ENCODE results near the gene KRTCAP2. TPM values are rescaled to one million over a fixed set of nuclear protein-coding genes. Genes with fewer than 3 reads are reported as not detected.

The KRTCAP2 gene
- total and polyA plus RNA-seq, 10 of the 15 experiments (the other 5 are each of a cell fraction or from before 2014, with no cell fraction given): 61.3 to 238 (median 141) TPM

GRCh38 chr1:155172732-155173477 is at the start of gene KRTCAP2 (continued):
- 0 out of 2 replicates have a peak, but pooled peaks have one; percentile 48 for TF ChIP-seq MLLT1 (IDR thresholded peaks at IDR 0.05)
- TF ChIP-seq TCF3 (IDR thresholded peaks at IDR 0.05; ENCODE audit: borderline replicate concordance, insufficient read depth, low read depth, low read length): no peak
- TF ChIP-seq JUNB (IDR thresholded peaks at IDR 0.05): no peak
- TF ChIP-seq SUPT20H (IDR thresholded peaks at IDR 0.05; ENCODE audit: borderline replicate concordance, control insufficient read depth, low read depth, low read length): no peak
- TF ChIP-seq HDAC2 (IDR thresholded peaks at IDR 0.05): no peak
- TF ChIP-seq RFX5 (IDR thresholded peaks at IDR 0.05; ENCODE audit: low read depth, low read length): no peak; the same call in 1 of the 2 replicates
- TF ChIP-seq SMAD5 (IDR thresholded peaks at IDR 0.05; ENCODE audit: low read depth): peak; percentile 72
- no peak for TF ChIP-seq BCLAF1 (IDR thresholded peaks at IDR 0.05)
- TF ChIP-seq SREBF2 (IDR thresholded peaks at IDR 0.05; ENCODE audit: low read length): no peak
- TF ChIP-seq SRF (IDR thresholded peaks at IDR 0.05; ENCODE audit: low read depth in 2 of 2, low read length in 2 of 2): peak; percentile 67 to 81
- no peak for TF ChIP-seq ZBTB33 (IDR thresholded peaks at IDR 0.05)
- TF ChIP-seq STAT1 (conservative IDR thresholded peaks at IDR 0.05): 0 out of 2 replicates have a peak, but pooled peaks have one; percentile 39
- no peak for TF ChIP-seq BRCA1 (IDR thresholded peaks at IDR 0.05; ENCODE audit: low read depth, low read length)
- TF ChIP-seq FOXK2 (IDR thresholded peaks at IDR 0.05): no peak
- peak; percentile 16; the same call in 1 of the 2 replicates for TF ChIP-seq GATAD2B (conservative IDR thresholded peaks at IDR 0.05; ENCODE audit: low read depth)
- no peak for TF ChIP-seq NR2C2 (IDR thresholded peaks at IDR 0.05; ENCODE audit: borderline replicate concordance, control insufficient read depth, insufficient read length, low read depth)
- TF ChIP-seq PKNOX1 (IDR thresholded peaks at IDR 0.05): no peak
- TF ChIP-seq ETV6 (conservative IDR thresholded peaks at IDR 0.05 in 1 of 2, IDR thresholded peaks at IDR 0.05 in 1 of 2; ENCODE audit: borderline replicate concordance in 1 of 2, low read depth in 1 of 2): no peak
- peak; percentile 74; the same call in 1 of the 2 replicates for TF ChIP-seq PML (IDR thresholded peaks at IDR 0.05; ENCODE audit: low read length)
- TF ChIP-seq NFYB (IDR thresholded peaks at IDR 0.05; ENCODE audit: insufficient read depth, low read depth, low read length): no peak
- TF ChIP-seq ATF3 (IDR thresholded peaks at IDR 0.05; ENCODE audit: borderline replicate concordance, extremely low read depth, low read depth, low read length): 0 out of 2 replicates have a peak, but pooled peaks have one; percentile 16
- TF ChIP-seq RAD51 (IDR thresholded peaks at IDR 0.05): no peak

All from GM12878 (cell line).